Bronchial epithelial cell (primary cell): ENCODE data around the gene CA5A. TPM values are rescaled to one million over a fixed set of nuclear protein-coding genes. Genes with fewer than 3 reads are reported as not detected.

Source experiments
- DNase-seq: peaks from one replicate; pipeline ENCODE4 v3.0.0-alpha.2; 2010; ENCODE audit warnings: low read depth
- FAIRE-seq: peaks from 2 replicates; lab custom pipeline; 2011; peaks lifted over from hg19 to GRCh38; lab: Jason Lieb, UNC
- H3K27me3 ChIP-seq: 2 replicates; pipeline ENCODE4 v1.5.1; 2011; ENCODE audit warnings: low read length; ENCODE audit not compliant: control insufficient read depth, insufficient read depth
- H3K36me3 ChIP-seq: 2 replicates; pipeline ENCODE4 v1.5.1; 2011; ENCODE audit warnings: low read length; ENCODE audit not compliant: control insufficient read depth, insufficient read depth
- H3K4me3 ChIP-seq: 2 replicates; pipeline ENCODE4 v1.5.1; 2011; ENCODE audit warnings: mild to moderate bottlenecking, low read depth, low read length, control low read depth
- CTCF ChIP-seq: IDR thresholded peaks from 2 replicates; pipeline ENCODE4 v1.5.1; 2011; ENCODE audit warnings: mild to moderate bottlenecking, moderate library complexity, low read length, control low read depth, inconsistent platforms; ENCODE audit not compliant: insufficient read depth, severe bottlenecking
- total RNA-seq: library from RNA; depleted of rRNA; stranded (reverse); fragments of >200 nt; gene quantifications from 2 replicates; pipeline ENCODE4 v1.2.1, GENCODE V29; 2014

CA5A gene
- total RNA-seq, 1 donor from 2014 or later, result not detected

- no peak overlapping the region for H3K4me3 ChIP-seq
- peaks cover 1% of the 10 kb centered on the region for H3K36me3 ChIP-seq
- FAIRE-seq (peak; percentile 72), DNase-seq (peak; percentile 89)
- no peaks in the 10 kb centered on the region for H3K27me3 ChIP-seq
- TF ChIP-seq CTCF, result no peak
Measured at GRCh38 chr16:87963400-87963799, 27.1 kb upstream of the CA5A start.

DNA sequence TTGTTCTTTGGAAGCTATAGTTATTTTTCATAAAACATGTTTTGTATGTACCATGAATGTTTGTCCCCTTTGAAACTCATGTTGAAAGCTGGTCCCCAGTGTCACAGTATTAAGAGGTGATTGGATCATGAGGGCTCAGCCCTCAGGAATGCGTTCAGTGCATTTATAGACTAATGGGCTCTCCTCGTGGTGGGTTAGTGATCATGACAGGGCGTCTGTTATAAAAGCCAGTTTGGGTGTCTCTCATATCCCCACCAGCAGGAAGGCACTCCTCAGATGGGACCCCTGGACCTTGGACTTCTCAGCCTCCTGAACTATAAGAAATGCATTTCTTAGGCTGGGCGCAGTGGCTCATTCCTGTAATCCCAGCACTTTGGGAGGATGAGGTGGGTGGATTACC lies 25.3 kb upstream of the CA5A start:
- no peak for FAIRE-seq
- TF ChIP-seq CTCF, result no peak
- H3K4me3 ChIP-seq, result no peak overlapping the region
- DNase-seq, result no peak
- no peaks in the 10 kb centered on the region for H3K27me3 ChIP-seq
- peaks cover 1% of the 10 kb centered on the region for H3K36me3 ChIP-seq

DNA sequence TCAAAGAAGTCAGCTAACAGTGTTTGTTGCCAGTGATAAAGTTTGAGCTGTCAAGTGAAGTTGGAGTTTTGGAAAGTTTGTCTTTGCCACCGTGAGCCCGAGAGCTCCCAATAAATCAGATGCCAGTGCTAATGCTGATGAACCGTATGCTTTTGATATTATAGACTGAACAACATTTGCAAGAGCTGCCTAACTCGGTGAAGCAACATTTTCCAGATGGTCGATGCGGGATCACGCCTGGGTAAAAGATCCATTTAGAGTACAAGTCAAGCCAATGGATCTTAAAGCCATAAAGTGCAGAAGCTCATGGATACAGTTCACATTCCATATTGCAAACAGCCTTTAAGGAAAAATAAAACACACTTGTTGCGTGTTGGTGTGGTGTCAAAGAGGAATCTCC lies 24.5 kb upstream of the CA5A start:
- no peak for TF ChIP-seq CTCF
- H3K4me3 ChIP-seq, result no peak overlapping the region
- peaks cover 1% of the 10 kb centered on the region for H3K36me3 ChIP-seq
- FAIRE-seq, result no peak
- DNase-seq, result no peak
- no peaks in the 10 kb centered on the region for H3K27me3 ChIP-seq

DNA sequence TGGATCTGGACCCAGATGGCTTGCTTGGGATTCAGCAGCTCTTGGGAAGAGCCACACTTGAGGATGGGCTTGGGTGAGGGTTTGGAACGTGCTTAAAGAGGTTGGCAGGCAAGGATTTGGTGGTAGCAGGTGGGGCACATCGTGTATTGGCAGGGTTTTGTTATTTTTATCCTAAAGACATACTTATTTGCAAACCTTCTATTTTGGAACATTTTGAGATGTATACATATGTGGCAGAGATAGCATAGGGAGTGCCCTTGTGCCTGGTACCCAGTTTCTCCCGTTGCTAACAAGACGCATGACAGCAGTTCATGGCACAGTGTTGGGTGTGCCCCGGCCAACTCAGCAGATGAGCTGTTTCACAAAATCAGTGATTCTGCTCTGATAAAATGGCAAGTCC lies 24.0 kb upstream of the CA5A start:
- Histone ChIP-seq H3K27me3 (no peaks in the 10 kb centered on the region), H3K36me3 (peaks cover 1% of the 10 kb centered on the region), H3K4me3 (no peak overlapping the region)
- no peak for TF ChIP-seq CTCF
- FAIRE-seq, result no peak
- no peak for DNase-seq

- peaks cover 1% of the 10 kb centered on the region for H3K36me3 ChIP-seq
- H3K4me3 ChIP-seq, result no peak overlapping the region
- FAIRE-seq, result no peak
- TF ChIP-seq CTCF, result no peak
- no peak for DNase-seq
- no peaks in the 10 kb centered on the region for H3K27me3 ChIP-seq
Measured at GRCh38 chr16:87959391-87959990, 23.2 kb upstream of the CA5A start.

- H3K4me3 ChIP-seq, result no peak overlapping the region
- FAIRE-seq (no peak), DNase-seq (no peak)
- no peak for TF ChIP-seq CTCF
- no peaks in the 10 kb centered on the region for H3K27me3 ChIP-seq
- H3K36me3 ChIP-seq, result peaks cover 1% of the 10 kb centered on the region
Measured at GRCh38 chr16:87958632-87959031, 22.3 kb upstream of the CA5A start.
